HG02884 (cell line): ENCODE data around the gene NRAP.

ENCODE experiments used
- ATAC-seq: cut with Tn5 transposase; IDR thresholded peaks from one replicate; pipeline ENCODE4 v1.9.1; 2021; ENCODE audit warnings: mild to moderate bottlenecking, moderate library complexity; ENCODE audit not compliant: unreplicated experiment

Gene NRAP

GRCh38 chr10:113566888-113567287 is 97.0 kb downstream of the NRAP start:
- no peak for ATAC-seq

GRCh38 chr10:113565364-113565763 is 98.5 kb downstream of the NRAP start:
- no peak for ATAC-seq

GRCh38 chr10:113563306-113564088 is 100.3 kb downstream of the NRAP start:
- ATAC-seq = peak; percentile 98

- no peak for ATAC-seq
Measured at GRCh38 chr10:113562704-113563103, 101.1 kb downstream of the NRAP start.

GRCh38 chr10:113562069-113562468 is 101.8 kb downstream of the NRAP start:
- ATAC-seq = no peak

- ATAC-seq = no peak
Measured at GRCh38 chr10:113561214-113561613, 102.6 kb downstream of the NRAP start.

GRCh38 chr10:113560071-113560470 is 103.8 kb downstream of the NRAP start:
- ATAC-seq = no peak

GRCh38 chr10:113557903-113558321 is 105.9 kb downstream of the NRAP start:
- no peak for ATAC-seq

GRCh38 chr10:113557424-113557862 is 106.4 kb downstream of the NRAP start:
- ATAC-seq = no peak

- no peak for ATAC-seq
Measured at GRCh38 chr10:113555751-113556150, 108.1 kb downstream of the NRAP start.

- no peak for ATAC-seq
Measured at GRCh38 chr10:113555245-113555644, 108.6 kb downstream of the NRAP start.

- no peak for ATAC-seq
Measured at GRCh38 chr10:113554214-113554613, 109.6 kb downstream of the NRAP start.

- ATAC-seq = no peak
Measured at GRCh38 chr10:113553149-113553548, 110.7 kb downstream of the NRAP start.

GRCh38 chr10:113552701-113553100 is 111.1 kb downstream of the NRAP start, which contains the start of gene HABP2:
Gene HABP2, plus strand, starts transcription at chr10:113553053. Its CDS starts 69 bp downstream, at chr10:113553122.
- no peak for ATAC-seq

GRCh38 chr10:113552014-113552413 is 111.8 kb downstream of the NRAP start:
- no peak for ATAC-seq

GRCh38 chr10:113550365-113550764 is 113.5 kb downstream of the NRAP start:
- ATAC-seq = no peak

GRCh38 chr10:113549856-113550255 is 114.0 kb downstream of the NRAP start:
- ATAC-seq = no peak

- ATAC-seq = no peak
Measured at GRCh38 chr10:113547426-113547825, 116.4 kb downstream of the NRAP start.

GRCh38 chr10:113544392-113544791 is 119.4 kb downstream of the NRAP start:
- no peak for ATAC-seq

GRCh38 chr10:113543107-113543955 is 120.5 kb downstream of the NRAP start:
- no peak for ATAC-seq

GRCh38 chr10:113541549-113541927 is 122.3 kb downstream of the NRAP start:
- no peak for ATAC-seq
